HG03196 (cell line): ENCODE results near the gene SEMA3C.

Experiments used
- ATAC-seq: cut with Tn5 transposase; IDR thresholded peaks from one replicate; pipeline ENCODE4 v1.9.1; 2021; ENCODE audit not compliant: unreplicated experiment

Gene SEMA3C

GRCh38 chr7:80858141-80858903 lies 60.5 kb downstream of the SEMA3C start:
- no peak for ATAC-seq

- no peak for ATAC-seq
Observed at GRCh38 chr7:80856769-80857168, 62.1 kb downstream of the SEMA3C start.

GRCh38 chr7:80851896-80852476 lies 66.9 kb downstream of the SEMA3C start:
- no peak for ATAC-seq

GRCh38 chr7:80848841-80849240 lies 70.0 kb downstream of the SEMA3C start:
- ATAC-seq = no peak

GRCh38 chr7:80847895-80848294 lies 71.0 kb downstream of the SEMA3C start:
- no peak for ATAC-seq

GRCh38 chr7:80847027-80847426 lies 71.8 kb downstream of the SEMA3C start:
- ATAC-seq = no peak

- no peak for ATAC-seq
Observed at GRCh38 chr7:80844916-80845315, 73.9 kb downstream of the SEMA3C start.

- ATAC-seq = no peak
Observed at GRCh38 chr7:80843018-80843677, 75.7 kb downstream of the SEMA3C start.

GRCh38 chr7:80842022-80842790 lies 76.6 kb downstream of the SEMA3C start:
- ATAC-seq = no peak

GRCh38 chr7:80841423-80841955 lies 77.4 kb downstream of the SEMA3C start:
- no peak for ATAC-seq

GRCh38 chr7:80840681-80841080 lies 78.2 kb downstream of the SEMA3C start:
- no peak for ATAC-seq

- ATAC-seq = no peak
Observed at GRCh38 chr7:80839855-80840254, 79.0 kb downstream of the SEMA3C start.

- no peak for ATAC-seq
Observed at GRCh38 chr7:80838643-80839042, 80.2 kb downstream of the SEMA3C start.

- ATAC-seq = no peak
Observed at GRCh38 chr7:80837345-80837744, 81.5 kb downstream of the SEMA3C start.

GRCh38 chr7:80835251-80835650 lies 83.6 kb downstream of the SEMA3C start:
- no peak for ATAC-seq

GRCh38 chr7:80833289-80834268 lies 85.3 kb downstream of the SEMA3C start:
- ATAC-seq = no peak

- ATAC-seq = no peak
Observed at GRCh38 chr7:80832006-80832405, 86.8 kb downstream of the SEMA3C start.

GRCh38 chr7:80830584-80831285 lies 88.1 kb downstream of the SEMA3C start:
- ATAC-seq = no peak

- ATAC-seq = no peak
Observed at GRCh38 chr7:80830010-80830409, 88.8 kb downstream of the SEMA3C start.
